NCI-H526 (cell line): ENCODE results near the gene ANKRD17.

Experiments
- DNase-seq, 2 experiments: peaks; one replicate each; lab custom pipeline; 2025; lab: John Stamatoyannopoulos, UW

Gene ANKRD17

DNA sequence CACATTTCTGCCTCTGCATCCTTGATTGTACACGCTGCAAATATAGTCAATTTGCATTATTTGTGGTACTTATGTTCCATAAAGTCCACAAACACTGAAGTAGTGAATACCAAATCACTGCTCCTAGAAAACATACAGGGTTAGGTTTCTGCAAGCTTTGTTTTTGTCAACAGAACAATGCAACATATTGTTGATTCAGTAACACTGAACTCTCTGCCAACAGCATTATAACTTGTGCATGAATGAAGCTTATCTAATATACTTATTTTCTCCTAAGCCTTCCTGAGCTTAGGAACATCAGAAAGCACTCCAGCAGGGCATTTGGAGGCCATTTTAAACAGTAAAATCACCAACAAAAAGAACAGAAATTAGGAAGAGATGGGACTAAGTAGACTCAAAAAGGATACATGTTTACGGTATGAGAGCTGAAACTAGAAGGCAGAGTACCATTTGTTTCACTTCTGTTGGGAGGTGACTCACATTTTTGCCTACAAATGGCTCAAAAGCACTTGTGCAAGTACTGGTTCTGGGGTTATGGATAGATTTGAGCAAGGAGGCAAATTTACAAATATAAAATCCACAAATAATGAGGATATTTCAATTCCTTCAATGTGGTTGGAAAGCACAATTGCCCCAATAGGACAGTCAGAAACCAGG is 203.2 kb downstream of the ANKRD17 start:
- no peak for DNase-seq

DNA sequence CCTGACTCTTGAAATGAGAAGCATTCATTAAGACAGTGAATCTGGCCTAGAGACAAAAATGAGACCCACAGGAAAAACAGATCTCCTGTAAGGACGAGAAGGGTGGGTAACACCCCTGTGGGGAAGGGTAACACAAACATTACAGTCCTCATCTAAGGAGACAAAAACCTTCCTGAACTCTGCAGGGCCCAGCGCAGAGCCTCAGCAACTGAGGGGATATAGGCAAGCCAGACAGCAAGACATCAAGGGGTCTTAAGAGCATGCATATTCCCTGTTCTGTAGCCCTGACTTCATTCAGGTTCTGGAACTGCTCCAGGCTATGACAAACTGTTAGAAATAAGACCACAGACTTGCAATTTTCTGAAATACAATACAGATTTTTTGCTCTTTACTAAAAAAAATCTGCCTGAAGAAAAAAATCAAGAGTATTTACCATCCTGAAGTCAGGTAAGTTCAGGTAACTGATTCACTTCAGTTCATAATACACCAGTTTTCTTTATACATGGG is 204.6 kb downstream of the ANKRD17 start:
- DNase-seq, result no peak

DNA sequence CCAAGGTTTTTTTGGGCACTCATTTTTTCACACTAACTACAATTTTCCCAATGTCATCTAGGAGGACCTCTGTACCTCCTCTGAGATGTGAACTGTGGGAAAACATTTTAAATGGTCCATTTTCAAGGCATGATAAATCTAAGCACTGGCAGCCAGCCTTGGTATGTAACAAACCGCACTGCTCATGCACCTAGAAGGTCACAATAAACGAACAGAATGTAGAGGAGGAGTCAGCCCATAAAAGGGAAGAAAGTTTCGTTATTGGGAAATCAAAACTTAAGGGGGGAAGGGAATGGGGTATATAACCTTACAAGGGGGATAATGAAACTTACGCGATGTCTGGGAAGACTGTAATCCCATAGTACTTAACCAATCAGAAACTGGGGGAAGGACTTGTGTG is 205.5 kb downstream of the ANKRD17 start:
- no peak for DNase-seq

DNA sequence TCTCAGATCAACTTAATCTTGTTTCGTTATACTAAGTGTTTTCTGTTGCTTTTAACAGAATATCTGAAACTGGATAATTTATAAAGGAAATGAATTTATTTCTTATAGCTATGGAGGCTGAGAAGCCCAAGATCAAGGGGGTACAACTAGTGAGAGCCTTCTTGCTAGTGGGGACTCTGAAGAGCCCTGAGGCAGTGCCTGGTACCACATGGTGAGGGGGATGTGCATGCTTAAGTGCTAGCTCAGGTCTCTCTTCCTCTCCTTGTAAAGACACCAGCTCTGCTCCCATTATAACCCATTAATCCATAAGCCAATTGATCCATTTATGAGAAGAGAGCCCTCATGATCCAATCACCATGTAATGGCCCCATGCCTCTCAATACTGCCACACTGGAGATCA is 207.0 kb downstream of the ANKRD17 start:
- DNase-seq, result no peak

DNA sequence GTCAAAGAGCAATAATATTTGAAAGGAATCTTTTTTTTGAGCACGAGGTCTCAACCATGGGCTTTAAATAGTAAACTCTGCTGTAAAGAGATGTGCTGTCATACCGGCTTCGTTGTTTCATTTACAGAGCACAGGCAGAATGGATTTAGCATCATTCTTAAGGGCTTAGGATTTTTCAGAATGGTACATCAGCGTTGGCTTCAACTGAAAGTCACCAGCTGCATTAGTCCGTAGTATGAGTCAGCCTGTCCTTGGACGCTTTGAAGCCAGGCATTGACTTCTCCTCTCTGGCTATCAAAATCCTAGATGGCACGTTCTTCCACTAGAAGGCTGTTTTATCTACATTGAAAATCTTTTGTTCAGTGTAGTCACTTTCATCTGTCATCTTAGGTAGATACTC is 212.7 kb downstream of the ANKRD17 start:
- DNase-seq, result no peak

DNA sequence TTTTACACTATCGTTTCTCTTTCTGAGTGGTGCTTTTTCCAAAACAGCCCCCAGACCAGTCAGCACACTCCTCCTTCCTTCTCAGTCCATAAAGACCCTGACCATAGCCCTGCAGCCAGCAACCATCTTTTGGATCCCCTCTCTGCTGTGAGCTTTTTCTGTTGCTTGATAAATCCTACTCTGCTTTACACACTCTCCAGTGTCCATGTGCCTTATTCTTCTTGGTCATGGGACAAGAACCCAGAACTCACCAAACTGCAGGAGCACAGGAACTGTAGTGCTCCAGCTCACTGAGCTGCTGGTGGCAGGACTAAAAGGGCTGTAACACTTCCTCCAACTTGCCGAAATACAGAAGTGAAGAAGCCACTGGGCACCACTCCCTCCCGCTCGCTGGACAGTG is 221.5 kb downstream of the ANKRD17 start:
- no peak for DNase-seq

DNA sequence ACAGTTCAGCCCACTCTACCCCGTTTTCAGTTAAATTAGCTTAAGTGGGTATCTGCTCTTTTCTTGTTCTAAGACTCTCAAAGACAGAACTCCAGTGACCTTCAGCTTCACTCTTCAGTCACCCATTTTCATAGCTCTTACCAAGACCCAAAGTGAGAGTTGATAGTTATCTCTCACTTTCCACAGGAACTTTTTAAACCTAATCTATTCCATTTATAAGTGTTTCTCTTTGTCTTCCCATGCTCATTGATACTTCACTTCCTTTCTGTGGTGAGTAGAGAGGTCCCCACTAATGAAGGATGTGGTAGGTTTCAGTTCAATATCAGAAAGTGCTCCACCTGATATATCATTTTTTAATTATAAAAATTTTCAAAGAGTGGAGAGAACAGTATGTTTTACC is 222.5 kb downstream of the ANKRD17 start:
- no peak for DNase-seq

DNA sequence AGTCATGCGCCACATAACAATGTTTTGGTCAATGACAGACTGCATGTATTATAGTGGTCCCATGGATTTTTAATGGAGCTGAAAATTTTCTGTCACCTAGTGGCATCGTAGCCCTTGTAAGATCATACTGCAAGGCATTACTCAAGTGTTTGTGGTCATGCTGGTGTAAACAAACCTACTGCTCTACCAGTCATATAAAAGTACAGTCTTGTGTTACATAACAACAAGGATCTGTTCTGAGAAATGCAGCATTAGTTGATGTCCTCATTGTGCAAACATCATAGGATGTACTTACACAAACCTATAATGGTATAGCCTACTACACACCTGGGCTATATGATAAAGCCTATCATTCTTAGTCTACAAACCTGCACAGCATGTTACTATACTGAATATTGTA is 223.7 kb downstream of the ANKRD17 start:
- no peak for DNase-seq

DNA sequence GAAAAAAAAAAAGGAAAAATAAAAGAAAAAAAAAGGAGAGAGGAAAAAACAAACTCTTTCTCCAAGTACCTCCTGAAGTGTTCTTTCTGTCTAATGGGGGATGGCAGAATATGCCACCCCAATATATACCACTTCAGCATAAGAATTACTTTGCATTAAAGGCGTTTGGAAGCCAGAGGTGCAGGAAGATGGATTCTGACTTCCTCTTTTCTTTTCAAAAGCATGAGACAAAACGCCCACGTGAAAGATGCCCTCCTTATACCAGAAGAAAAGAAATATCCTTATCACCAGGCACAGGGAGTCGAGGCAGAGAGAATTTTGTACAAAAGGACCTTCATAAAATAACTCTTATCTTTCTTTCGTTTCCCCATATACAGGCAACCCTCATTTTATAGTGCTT is 230.0 kb downstream of the ANKRD17 start:
- DNase-seq, result no peak
